GM18520 (cell line): ENCODE measurements around the gene SPEM3.
"Not testable (repeated sequence)": the region's sequence is repeated elsewhere in the genome, so short reads cannot be mapped to it uniquely, and the experiment has no call there.

ENCODE experiments used
- ATAC-seq: cut with Tn5 transposase; IDR thresholded peaks from one replicate; pipeline ENCODE4 v1.9.1; 2021; ENCODE audit not compliant: unreplicated experiment

The SPEM3 gene

GRCh38 chr17:7468804-7469389 is 40.2 kb downstream of the SPEM3 start:
- no peak for ATAC-seq

DNA sequence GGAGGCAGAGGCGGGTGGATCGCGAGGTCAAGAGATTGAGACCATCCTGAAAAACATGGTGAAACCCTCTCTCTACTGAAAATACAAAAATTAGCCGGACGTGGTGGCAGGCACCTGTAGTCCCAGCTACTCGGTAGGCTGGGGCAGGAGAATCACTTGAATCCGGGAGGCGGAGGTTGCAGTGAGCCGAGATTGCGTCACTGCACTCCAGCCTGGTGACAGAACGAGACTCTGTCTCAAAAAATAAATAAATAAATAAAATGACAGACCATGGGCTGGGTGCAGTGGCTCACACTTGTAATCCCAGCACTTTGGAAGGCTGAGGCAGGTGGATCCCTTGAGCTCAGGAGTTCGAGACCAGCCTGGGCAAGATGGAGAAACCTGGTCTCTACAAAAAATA is 41.2 kb downstream of the SPEM3 start:
- not testable (repeated sequence) for ATAC-seq

DNA sequence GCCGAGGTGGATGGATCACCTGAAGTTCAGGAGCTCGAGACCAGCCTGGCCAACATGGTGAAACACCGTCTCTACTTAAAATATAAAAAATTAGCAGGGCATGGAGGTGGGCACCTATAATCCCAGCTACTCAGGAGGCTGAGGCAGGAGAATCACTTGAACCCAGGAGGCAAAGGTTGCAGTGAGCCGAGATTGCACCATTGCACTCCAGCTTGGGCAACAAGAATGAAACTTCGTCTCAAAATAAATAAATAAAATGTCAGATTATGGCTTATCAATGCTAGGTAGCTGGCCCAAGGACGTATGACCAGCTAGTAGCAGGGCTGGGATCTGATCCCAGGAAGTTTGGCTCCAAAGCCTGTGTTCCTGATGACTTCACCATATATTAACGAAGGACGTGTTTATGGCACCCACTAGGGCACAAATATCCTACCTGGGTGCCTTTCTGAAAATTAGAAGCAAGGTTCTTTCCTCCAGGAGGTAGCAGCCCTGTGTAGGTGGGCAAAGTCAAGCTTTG is 41.9 kb downstream of the SPEM3 start:
- not testable (repeated sequence) for ATAC-seq

DNA sequence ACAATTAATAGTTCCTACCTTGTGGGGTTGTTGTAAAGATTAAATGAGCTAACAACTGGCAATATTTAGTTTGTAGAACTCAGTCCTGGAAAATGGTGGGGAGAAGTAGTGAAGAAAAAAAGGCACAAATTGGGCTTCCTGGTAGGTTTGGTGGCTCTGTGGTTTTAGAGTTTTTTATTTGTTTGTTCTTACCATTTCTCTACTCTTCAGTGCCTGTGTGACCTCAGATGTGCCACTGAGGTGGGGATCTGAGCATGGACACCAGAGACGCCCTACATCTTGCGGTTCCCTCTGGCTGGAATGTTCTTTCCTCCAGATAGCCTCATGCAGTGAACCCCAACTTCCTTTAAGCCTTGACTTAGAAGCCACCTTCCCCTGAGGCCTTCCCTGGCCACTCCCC is 43.1 kb downstream of the SPEM3 start:
- no peak for ATAC-seq

DNA sequence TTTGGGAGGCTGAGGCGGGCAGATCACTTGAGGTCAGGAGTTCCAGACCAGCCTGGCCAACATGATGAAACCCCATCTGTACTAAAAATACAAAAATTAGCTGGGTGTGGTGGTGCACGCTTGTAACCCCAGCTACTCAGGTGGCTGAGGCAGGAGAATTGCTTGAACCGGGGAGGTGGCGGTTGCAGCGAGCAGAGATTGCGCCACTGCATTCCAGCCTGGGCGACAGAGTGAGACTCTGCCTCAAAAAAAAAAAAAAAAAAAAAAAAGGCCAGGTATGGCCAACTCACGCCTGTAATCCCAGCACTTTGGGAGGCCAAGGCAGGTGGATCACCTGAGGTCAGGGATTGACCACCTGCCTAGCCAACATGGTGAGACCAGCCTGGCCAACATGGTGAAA is 46.1 kb downstream of the SPEM3 start:
- not testable (repeated sequence) for ATAC-seq

GRCh38 chr17:7475764-7476422 is 47.2 kb downstream of the SPEM3 start:
- no peak for ATAC-seq

DNA sequence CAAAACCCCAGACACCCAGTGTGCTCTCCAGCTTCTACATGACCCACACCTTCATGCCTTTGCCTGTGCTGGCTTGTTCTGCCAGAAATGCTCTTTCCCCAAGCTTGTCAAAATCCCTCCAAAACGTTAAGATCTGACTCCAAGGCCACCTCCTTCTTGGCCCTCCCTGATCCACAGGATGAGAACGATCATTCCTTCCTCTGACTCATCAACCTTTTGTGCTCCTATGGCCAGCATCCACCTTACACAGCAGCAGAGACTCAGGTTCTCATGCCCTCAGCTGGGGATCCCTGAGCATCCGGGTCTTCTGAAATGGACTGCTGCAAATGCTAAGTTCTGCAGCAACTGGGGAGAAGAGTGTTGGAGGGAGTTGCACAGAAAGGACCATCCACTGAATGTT is 47.8 kb downstream of the SPEM3 start:
- ATAC-seq, result no peak

- ATAC-seq, result no peak
Observed at GRCh38 chr17:7476951-7477350, 48.3 kb downstream of the SPEM3 start.

DNA sequence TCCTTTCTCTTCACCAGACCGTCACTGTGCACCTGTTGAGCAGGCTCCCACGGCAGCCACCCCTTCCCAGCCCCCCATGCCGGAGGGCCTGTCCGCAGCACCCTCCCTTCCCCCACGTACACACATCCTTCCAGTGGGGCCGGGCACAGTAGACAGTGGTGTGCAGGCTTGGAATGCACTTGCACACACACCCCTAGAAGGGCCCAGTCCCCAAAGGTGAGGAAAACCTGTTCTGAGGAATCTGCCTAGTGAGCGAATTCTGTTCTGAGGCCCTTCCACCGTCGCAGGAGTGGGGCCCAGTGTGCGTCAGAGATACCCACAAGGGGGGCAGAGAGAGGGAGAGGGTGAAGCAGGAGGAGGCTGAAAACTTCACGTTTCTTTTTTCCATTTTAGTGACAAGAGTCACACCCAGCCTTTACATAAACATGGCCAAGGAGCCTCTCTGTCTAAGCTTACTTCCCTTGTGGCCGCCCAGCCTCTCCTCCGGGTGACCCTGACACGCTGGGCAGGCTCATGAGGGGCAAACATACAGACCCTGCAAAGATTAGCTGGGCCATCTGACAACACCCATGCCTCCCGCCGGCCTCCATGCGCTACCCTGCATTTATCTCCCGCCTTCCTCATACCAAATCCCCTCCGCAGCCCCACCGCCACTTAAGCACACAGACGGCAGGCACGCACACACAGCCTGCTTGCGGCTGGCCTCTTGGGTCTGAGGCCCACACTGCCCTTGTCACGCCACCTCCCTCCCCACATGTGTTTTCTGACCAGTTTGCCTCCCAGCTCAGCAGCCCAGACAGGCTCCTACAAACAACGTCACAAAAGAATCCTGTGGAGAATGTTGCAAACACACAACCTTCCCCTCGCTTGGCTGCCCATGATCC is 49.0 kb downstream of the SPEM3 start:
- ATAC-seq, result no peak

- ATAC-seq, result no peak
Observed at GRCh38 chr17:7478276-7479212, 49.9 kb downstream of the SPEM3 start.

GRCh38 chr17:7479213-7480088 is 50.8 kb downstream of the SPEM3 start, which contains the start of gene ZBTB4:
Gene ZBTB4, minus strand, starts transcription at chr17:7479631. Its CDS starts 12,830 bp downstream, at chr17:7466801.
- ATAC-seq, result no peak

GRCh38 chr17:7480089-7480384 is 51.4 kb downstream of the SPEM3 start:
- no peak for ATAC-seq

- ATAC-seq, result not testable (repeated sequence)
Observed at GRCh38 chr17:7481275-7481674, 52.6 kb downstream of the SPEM3 start, which contains the start of gene SLC35G6. Gene SLC35G6, plus strand, starts transcription at chr17:7481446. Its CDS starts 71 bp downstream, at chr17:7481517.

GRCh38 chr17:7481842-7482741 is 53.4 kb downstream of the SPEM3 start:
- not testable (repeated sequence) for ATAC-seq
